Ramos (cell line): ENCODE measurements around the gene SPATA24.
"Not testable (repeated sequence)": the region's sequence is repeated elsewhere in the genome, so short reads cannot be mapped to it uniquely, and the experiment has no call there.

Source experiments
- in situ Hi-C: fragments of 300-500 bp; cut with MboI; formaldehyde crosslinking; loops from one replicate; pipeline ENCODE4 v1.14.3; 2022; ENCODE audit warnings: low sequenced_read_pairs; ENCODE audit not compliant: unreplicated experiment

SPATA24 gene

GRCh38 chr5:139418793-139419192 is 14.9 kb upstream of the SPATA24 start:
- in situ Hi-C loops = no loop called here

GRCh38 chr5:139417214-139417613 is 13.3 kb upstream of the SPATA24 start:
- in situ Hi-C loops = no loop called here

- in situ Hi-C loops = no loop called here
Measured at GRCh38 chr5:139416651-139417050, 12.8 kb upstream of the SPATA24 start.

- in situ Hi-C loops = no loop called here
Measured at GRCh38 chr5:139415869-139416268, 12.0 kb upstream of the SPATA24 start.

- in situ Hi-C loops = no loop called here
Measured at GRCh38 chr5:139415221-139415861, 11.5 kb upstream of the SPATA24 start.

- in situ Hi-C loops = no loop called here
Measured at GRCh38 chr5:139414581-139415130, 10.8 kb upstream of the SPATA24 start.

- in situ Hi-C loops = no loop called here
Measured at GRCh38 chr5:139413963-139414362, 10.1 kb upstream of the SPATA24 start.

GRCh38 chr5:139413153-139413552 is 9.3 kb upstream of the SPATA24 start:
- in situ Hi-C loops = no loop called here

GRCh38 chr5:139410993-139411828 is 7.3 kb upstream of the SPATA24 start:
- in situ Hi-C loops = no loop called here

GRCh38 chr5:139410121-139410992 is 6.5 kb upstream of the SPATA24 start:
- in situ Hi-C loops = no loop called here

GRCh38 chr5:139409116-139409515 is 5.2 kb upstream of the SPATA24 start:
- in situ Hi-C loops = not testable (repeated sequence)

GRCh38 chr5:139408191-139408590 is 4.3 kb upstream of the SPATA24 start:
- in situ Hi-C loops = no loop called here

GRCh38 chr5:139407517-139407916 is 3.6 kb upstream of the SPATA24 start:
- in situ Hi-C loops = no loop called here

- in situ Hi-C loops = no loop called here
Measured at GRCh38 chr5:139406963-139407362, 3.1 kb upstream of the SPATA24 start.

- in situ Hi-C loops = no loop called here
Measured at GRCh38 chr5:139404484-139404840, 573 bp upstream of the SPATA24 start.

GRCh38 chr5:139403418-139403786 is 487 bp downstream of the SPATA24 start:
- in situ Hi-C loops = no loop called here

GRCh38 chr5:139402561-139403158 is 1.2 kb downstream of the SPATA24 start:
- in situ Hi-C loops = no loop called here

GRCh38 chr5:139401546-139401945 is 2.3 kb downstream of the SPATA24 start:
- in situ Hi-C loops = no loop called here

- in situ Hi-C loops = no loop called here
Measured at GRCh38 chr5:139399501-139400121, 4.3 kb downstream of the SPATA24 start.

- in situ Hi-C loops = no loop called here
Measured at GRCh38 chr5:139397921-139398320, 6.0 kb downstream of the SPATA24 start.
